Chondrocyte (in vitro differentiated cells): ENCODE data around the gene BMP6. TPM values are rescaled to one million over a fixed set of nuclear protein-coding genes. Genes with fewer than 3 reads are reported as not detected.

Experiments
- DNase-seq: peaks from one replicate; pipeline ENCODE4 v3.0.0; 2021; ENCODE audit warnings: mixed read lengths, low spot score
- H3K27ac Mint-ChIP-seq: one replicate; pipeline ENCODE4 v1.8.0; 2021; ENCODE audit warnings: mild to moderate bottlenecking, moderate library complexity, mixed read lengths; ENCODE audit not compliant: unreplicated experiment
- H3K27me3 Mint-ChIP-seq: 2 replicates; pipeline ENCODE4 v1.8.0; 2021; ENCODE audit warnings: low read depth, mixed read lengths
- H3K36me3 Mint-ChIP-seq: 2 replicates; pipeline ENCODE4 v1.8.0; 2021; ENCODE audit warnings: low read depth, mixed read lengths
- H3K4me1 Mint-ChIP-seq: 2 replicates; pipeline ENCODE4 v1.8.0; 2021; ENCODE audit warnings: low read depth, mild to moderate bottlenecking, mixed read lengths
- H3K4me3 Mint-ChIP-seq: one replicate; pipeline ENCODE4 v1.8.0; 2021; ENCODE audit warnings: mild to moderate bottlenecking, moderate library complexity, mixed read lengths; ENCODE audit not compliant: unreplicated experiment
- H3K9me3 Mint-ChIP-seq: 2 replicates; pipeline ENCODE4 v1.8.0; 2021; ENCODE audit warnings: low read depth, mixed read lengths
- total RNA-seq: library from RNA; stranded (reverse); gene quantifications from 3 replicates; pipeline ENCODE4 v1.2.1, GENCODE V29; 2021
- TF ChIP-seq, protein P1 (sequence below): fragments of 200-600 bp; sonication (generic); IDR thresholded peaks from 2 replicates; pipeline ENCODE4 v1.5.0; 2021; ENCODE audit warnings: antibody characterized with exemption, mild to moderate bottlenecking, moderate library complexity

The BMP6 gene
- total RNA-seq, 1 donor from 2014 or later, result 0.50 TPM

DNA sequence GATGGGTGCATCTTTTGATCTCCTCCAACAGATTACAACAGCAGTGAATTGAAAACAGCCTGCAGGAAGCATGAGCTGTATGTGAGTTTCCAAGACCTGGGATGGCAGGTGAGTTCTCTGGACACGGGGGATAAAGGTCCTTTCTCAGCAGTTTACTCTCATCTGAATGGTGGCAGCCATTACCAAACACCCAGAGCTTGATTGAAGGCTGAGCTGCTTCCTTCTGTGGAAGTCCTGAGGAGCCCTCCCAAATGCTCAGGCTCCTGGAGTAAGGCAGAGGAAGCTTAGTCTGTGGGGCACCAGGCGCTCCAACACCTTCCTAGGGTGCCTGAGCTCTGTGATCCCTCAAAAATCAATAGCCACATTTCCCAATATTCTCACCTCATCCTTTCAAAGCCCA is 153.1 kb downstream of the BMP6 start:
- no peak overlapping the region for H3K4me3 Mint-ChIP-seq
- H3K36me3 Mint-ChIP-seq, result peaks cover 31% of the 10 kb centered on the region
- TF ChIP-seq, protein P1, sequence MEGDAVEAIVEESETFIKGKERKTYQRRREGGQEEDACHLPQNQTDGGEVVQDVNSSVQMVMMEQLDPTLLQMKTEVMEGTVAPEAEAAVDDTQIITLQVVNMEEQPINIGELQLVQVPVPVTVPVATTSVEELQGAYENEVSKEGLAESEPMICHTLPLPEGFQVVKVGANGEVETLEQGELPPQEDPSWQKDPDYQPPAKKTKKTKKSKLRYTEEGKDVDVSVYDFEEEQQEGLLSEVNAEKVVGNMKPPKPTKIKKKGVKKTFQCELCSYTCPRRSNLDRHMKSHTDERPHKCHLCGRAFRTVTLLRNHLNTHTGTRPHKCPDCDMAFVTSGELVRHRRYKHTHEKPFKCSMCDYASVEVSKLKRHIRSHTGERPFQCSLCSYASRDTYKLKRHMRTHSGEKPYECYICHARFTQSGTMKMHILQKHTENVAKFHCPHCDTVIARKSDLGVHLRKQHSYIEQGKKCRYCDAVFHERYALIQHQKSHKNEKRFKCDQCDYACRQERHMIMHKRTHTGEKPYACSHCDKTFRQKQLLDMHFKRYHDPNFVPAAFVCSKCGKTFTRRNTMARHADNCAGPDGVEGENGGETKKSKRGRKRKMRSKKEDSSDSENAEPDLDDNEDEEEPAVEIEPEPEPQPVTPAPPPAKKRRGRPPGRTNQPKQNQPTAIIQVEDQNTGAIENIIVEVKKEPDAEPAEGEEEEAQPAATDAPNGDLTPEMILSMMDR, result no peak
- H3K27ac Mint-ChIP-seq, result no peak overlapping the region
- peaks cover 3% of the 10 kb centered on the region for H3K9me3 Mint-ChIP-seq
- H3K4me1 Mint-ChIP-seq, result no peaks in the 10 kb centered on the region
- no peak for DNase-seq
- no peaks in the 10 kb centered on the region for H3K27me3 Mint-ChIP-seq

DNA sequence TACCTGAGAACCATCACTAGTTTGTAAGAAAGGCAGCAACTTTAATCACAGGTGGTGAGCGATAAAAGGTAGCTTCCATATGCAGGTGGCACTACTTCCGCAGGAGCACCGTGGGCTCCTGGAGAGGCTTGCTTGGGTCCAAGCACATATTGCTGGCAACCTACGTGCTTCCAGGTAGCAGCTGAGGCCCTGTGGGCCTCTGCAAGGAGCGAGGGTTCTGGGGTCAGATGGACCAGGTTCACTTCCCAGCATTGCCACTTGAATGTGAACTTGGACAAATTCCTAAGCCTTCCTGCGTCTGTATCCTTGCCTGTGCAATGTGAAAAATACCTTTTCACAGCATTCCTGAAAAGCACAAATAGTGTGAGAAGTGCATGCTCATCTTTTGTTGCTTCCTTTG is 153.7 kb downstream of the BMP6 start:
- no peak overlapping the region for H3K27ac Mint-ChIP-seq
- no peaks in the 10 kb centered on the region for H3K27me3 Mint-ChIP-seq
- H3K4me1 Mint-ChIP-seq, result no peaks in the 10 kb centered on the region
- peaks cover 36% of the 10 kb centered on the region for H3K36me3 Mint-ChIP-seq
- DNase-seq, result no peak
- no peak overlapping the region for H3K4me3 Mint-ChIP-seq
- H3K9me3 Mint-ChIP-seq, result peaks cover 3% of the 10 kb centered on the region
- TF ChIP-seq, protein P1, result no peak

DNA sequence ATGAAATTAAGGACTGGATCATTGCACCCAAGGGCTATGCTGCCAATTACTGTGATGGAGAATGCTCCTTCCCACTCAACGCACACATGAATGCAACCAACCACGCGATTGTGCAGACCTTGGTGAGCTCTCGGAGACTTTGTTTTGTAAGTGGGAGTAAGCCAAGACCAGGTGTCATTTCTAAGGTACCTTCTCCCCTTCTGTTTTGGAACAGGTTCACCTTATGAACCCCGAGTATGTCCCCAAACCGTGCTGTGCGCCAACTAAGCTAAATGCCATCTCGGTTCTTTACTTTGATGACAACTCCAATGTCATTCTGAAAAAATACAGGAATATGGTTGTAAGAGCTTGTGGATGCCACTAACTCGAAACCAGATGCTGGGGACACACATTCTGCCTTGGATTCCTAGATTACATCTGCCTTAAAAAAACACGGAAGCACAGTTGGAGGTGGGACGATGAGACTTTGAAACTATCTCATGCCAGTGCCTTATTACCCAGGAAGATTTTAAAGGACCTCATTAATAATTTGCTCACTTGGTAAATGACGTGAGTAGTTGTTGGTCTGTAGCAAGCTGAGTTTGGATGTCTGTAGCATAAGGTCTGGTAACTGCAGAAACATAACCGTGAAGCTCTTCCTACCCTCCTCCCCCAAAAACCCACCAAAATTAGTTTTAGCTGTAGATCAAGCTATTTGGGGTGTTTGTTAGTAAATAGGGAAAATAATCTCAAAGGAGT is 154.2 kb downstream of the BMP6 start:
- H3K27ac Mint-ChIP-seq, result no peak overlapping the region
- DNase-seq, result no peak
- no peaks in the 10 kb centered on the region for H3K27me3 Mint-ChIP-seq
- H3K36me3 Mint-ChIP-seq, result peaks cover 42% of the 10 kb centered on the region
- TF ChIP-seq, protein P1, result no peak
- no peaks in the 10 kb centered on the region for H3K4me1 Mint-ChIP-seq
- no peak overlapping the region for H3K4me3 Mint-ChIP-seq
- H3K9me3 Mint-ChIP-seq, result peaks cover 3% of the 10 kb centered on the region

DNA sequence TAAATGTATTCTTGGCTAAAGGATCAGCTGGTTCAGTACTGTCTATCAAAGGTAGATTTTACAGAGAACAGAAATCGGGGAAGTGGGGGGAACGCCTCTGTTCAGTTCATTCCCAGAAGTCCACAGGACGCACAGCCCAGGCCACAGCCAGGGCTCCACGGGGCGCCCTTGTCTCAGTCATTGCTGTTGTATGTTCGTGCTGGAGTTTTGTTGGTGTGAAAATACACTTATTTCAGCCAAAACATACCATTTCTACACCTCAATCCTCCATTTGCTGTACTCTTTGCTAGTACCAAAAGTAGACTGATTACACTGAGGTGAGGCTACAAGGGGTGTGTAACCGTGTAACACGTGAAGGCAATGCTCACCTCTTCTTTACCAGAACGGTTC is 154.8 kb downstream of the BMP6 start:
- Mint-ChIP-seq H3K4me1 (no peaks in the 10 kb centered on the region), H3K36me3 (peaks cover 47% of the 10 kb centered on the region), H3K9me3 (peaks cover 3% of the 10 kb centered on the region), H3K27me3 (no peaks in the 10 kb centered on the region), H3K27ac (no peak overlapping the region), H3K4me3 (no peak overlapping the region)
- TF ChIP-seq, protein P1, result no peak
- no peak for DNase-seq

DNA sequence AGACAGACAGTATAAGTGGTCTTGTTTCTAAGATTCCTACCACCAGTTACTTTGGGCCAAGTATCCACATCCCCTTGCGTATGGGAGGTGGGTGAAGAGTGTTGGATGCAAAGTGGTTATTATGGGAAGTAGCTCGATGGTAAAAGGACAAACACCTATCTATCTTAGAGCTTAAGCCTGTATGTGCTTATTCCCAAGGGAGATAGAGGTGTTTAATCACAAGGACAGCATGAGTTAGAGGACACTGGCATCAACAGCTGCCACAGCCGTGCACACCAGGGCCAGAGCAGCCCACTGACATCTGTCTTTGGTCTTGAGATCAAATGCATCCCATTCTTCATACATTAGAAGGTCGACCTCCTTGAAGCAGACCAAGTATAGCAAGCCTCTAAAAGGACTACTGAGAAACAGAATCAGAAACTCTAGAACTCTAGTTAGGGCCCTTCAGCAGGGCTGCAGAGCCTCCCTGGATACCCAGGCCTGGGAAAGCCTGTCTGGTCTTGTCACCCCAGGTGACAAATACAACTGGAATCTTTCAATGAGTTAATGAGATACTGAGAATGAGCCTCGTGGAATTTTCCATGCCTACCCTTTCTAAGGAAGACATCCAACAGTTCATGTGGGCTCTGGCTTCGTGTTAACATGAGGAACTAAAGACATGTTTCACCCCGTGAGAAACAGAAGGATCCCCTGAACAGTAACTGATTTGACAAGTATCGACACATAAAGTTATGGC is 156.0 kb downstream of the BMP6 start:
- Mint-ChIP-seq H3K27me3 (no peaks in the 10 kb centered on the region), H3K4me3 (no peak overlapping the region), H3K4me1 (no peaks in the 10 kb centered on the region), H3K36me3 (peaks cover 53% of the 10 kb centered on the region), H3K27ac (no peak overlapping the region), H3K9me3 (no peaks in the 10 kb centered on the region)
- TF ChIP-seq, protein P1, result no peak
- DNase-seq, result no peak
